Measurements from ENCODE around the gene CDHR2.

DNA sequence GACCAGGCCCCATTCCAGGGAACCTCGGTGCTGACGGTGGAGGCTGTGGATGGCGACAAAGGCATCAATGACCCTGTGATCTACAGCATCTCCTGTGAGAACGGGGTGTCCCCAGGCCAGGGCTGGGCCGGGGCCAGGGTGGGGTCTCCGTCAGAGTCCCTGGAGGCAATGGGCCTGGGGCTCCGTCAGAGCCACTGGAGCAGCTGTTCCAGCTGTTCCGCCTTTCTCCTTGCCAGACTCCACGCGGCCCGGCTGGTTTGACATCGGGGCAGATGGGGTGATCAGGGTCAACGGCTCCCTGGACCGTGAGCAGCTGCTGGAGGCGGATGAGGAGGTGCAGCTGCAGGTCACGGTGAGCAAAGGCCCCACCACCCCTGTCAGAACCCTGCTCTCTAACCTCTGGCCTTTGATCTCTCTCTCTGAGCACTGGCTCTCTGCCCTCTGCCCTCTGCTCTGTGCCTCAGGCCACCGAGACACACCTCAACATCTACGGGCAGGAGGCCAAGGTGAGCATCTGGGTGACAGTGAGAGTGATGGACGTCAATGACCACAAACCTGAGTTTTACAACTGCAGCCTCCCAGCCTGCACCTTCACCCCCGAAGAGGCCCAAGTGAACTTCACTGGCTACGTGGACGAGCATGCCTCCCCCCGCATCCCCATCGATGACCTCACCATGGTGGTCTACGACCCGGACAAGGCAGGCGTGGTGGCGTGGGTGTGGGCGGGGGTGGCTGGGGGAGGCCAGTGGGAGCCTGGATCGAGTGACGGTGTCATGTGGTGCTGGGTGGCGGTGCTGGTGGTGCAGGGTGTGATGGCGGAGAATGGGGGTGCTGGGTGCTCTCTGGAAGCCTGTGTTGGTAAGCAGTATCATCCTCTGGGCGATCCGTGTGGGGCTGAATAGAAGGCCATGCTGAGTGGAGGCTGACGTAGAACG, 26.6 kb downstream of the CDHR2 start:
- TF ChIP-seq, protein P1, sequence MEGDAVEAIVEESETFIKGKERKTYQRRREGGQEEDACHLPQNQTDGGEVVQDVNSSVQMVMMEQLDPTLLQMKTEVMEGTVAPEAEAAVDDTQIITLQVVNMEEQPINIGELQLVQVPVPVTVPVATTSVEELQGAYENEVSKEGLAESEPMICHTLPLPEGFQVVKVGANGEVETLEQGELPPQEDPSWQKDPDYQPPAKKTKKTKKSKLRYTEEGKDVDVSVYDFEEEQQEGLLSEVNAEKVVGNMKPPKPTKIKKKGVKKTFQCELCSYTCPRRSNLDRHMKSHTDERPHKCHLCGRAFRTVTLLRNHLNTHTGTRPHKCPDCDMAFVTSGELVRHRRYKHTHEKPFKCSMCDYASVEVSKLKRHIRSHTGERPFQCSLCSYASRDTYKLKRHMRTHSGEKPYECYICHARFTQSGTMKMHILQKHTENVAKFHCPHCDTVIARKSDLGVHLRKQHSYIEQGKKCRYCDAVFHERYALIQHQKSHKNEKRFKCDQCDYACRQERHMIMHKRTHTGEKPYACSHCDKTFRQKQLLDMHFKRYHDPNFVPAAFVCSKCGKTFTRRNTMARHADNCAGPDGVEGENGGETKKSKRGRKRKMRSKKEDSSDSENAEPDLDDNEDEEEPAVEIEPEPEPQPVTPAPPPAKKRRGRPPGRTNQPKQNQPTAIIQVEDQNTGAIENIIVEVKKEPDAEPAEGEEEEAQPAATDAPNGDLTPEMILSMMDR (IDR thresholded peaks at IDR 0.05), result no peak
- no peak for TF ChIP-seq POLR2A (IDR thresholded peaks at IDR 0.05)

Measured in testis (tissue), 2 donors.